Measurements from ENCODE around the gene EPS8.

EPS8 gene

GRCh38 chr12:15701631-15702156 lies 87.5 kb downstream of the EPS8 start:
- TF ChIP-seq CTCF (IDR thresholded peaks at IDR 0.05; ENCODE audit: control extremely low read depth, extremely low read depth, low read depth, missing control alignments): no peak
- POLR2A ChIA-PET: no interaction called here
- DNase-seq (ENCODE audit: extremely low spot score): no peak
- CTCF ChIA-PET: no interaction called here

GRCh38 chr12:15701206-15701605 lies 88.0 kb downstream of the EPS8 start:
- CTCF ChIA-PET: no interaction called here
- POLR2A ChIA-PET: no interaction called here
- no peak for TF ChIP-seq CTCF (IDR thresholded peaks at IDR 0.05; ENCODE audit: control extremely low read depth, extremely low read depth, low read depth, missing control alignments)

GRCh38 chr12:15700595-15700994 lies 88.6 kb downstream of the EPS8 start:
- TF ChIP-seq CTCF (IDR thresholded peaks at IDR 0.05; ENCODE audit: control extremely low read depth, extremely low read depth, low read depth, missing control alignments): no peak
- POLR2A ChIA-PET: no interaction called here
- CTCF ChIA-PET: no interaction called here
- peak; percentile 15 for DNase-seq (ENCODE audit: extremely low spot score)

More at GRCh38 chr12:15701206-15701605, 88.0 kb downstream of the EPS8 start:
- no peak for DNase-seq (ENCODE audit: extremely low spot score)

- no peak for TF ChIP-seq CTCF (IDR thresholded peaks at IDR 0.05; ENCODE audit: control extremely low read depth, extremely low read depth, low read depth, missing control alignments)
- DNase-seq (ENCODE audit: extremely low spot score): no peak
- ChIA-PET POLR2A (no interaction called here), CTCF (no interaction called here)
Observed at GRCh38 chr12:15699886-15700285, 89.3 kb downstream of the EPS8 start.

GRCh38 chr12:15698377-15698871 lies 90.8 kb downstream of the EPS8 start:
- no peak for TF ChIP-seq CTCF (IDR thresholded peaks at IDR 0.05; ENCODE audit: control extremely low read depth, extremely low read depth, low read depth, missing control alignments)
- ChIA-PET CTCF (interaction anchor here (0.6 to 2.2 kb wide), 3 partner anchors 9 to 41 kb away, joined by 3 to 8 read pairs (median 3); no protein-coding TSS in a partner anchor), POLR2A (no interaction called here)
- DNase-seq (ENCODE audit: extremely low spot score): no peak

- CTCF ChIA-PET: interaction anchor here (1.5 to 2.2 kb wide), 2 partner anchors 8 to 72 kb away, joined by 3 to 8 read pairs; no protein-coding TSS in a partner anchor
- POLR2A ChIA-PET: no interaction called here
- no peak for DNase-seq (ENCODE audit: extremely low spot score)
- TF ChIP-seq CTCF (IDR thresholded peaks at IDR 0.05; ENCODE audit: control extremely low read depth, extremely low read depth, low read depth, missing control alignments): no peak
Observed at GRCh38 chr12:15697201-15697600, 92.0 kb downstream of the EPS8 start.
